GM21528 (cell line): ENCODE results near the gene TUSC2.

ENCODE experiments used
- ATAC-seq: cut with Tn5 transposase; IDR thresholded peaks from one replicate; pipeline ENCODE4 v1.9.1; 2021; ENCODE audit warnings: mild to moderate bottlenecking, moderate library complexity; ENCODE audit not compliant: unreplicated experiment, low FRiP score

Gene TUSC2, protein sequence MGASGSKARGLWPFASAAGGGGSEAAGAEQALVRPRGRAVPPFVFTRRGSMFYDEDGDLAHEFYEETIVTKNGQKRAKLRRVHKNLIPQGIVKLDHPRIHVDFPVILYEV

DNA sequence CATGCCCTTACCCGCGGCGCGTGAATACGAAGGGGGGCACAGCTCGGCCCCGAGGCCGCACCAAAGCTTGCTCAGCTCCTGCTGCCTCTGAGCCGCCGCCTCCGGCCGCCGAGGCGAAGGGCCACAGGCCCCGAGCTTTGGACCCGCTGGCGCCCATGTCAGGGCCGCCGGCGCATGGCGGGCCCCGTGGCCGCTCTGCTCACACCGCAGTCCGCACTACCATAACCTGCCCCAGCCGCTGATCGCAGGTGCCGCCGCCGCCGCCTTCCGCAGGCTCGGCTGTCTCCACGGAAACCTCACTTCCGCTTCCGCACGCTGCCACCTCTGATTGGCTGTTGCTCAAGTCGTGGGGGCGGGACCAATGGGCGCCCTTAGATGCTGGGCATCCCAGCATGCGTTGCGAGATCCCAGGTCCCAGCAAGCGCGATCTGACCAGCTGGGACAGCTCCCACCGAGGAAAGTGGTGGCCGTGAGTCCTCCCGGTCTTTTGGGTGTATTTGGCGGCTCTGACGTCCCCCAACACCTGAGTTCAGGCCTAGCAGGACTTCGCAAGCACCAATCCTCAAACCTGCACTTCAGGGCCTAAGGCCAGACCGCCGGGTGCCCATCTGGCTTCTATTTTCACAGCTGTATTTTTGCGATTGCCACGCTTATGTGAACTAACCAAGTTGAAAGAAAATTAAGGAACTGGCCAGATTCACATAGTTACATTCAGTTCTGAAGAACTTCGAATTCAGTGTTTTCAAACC is at the start of gene TUSC2:
Gene TUSC2, minus strand, starts transcription at position 281 of the 749 bp plus-strand sequence. Its CDS starts 124 bp downstream, at position 157.
- ATAC-seq: peak; percentile 74

DNA sequence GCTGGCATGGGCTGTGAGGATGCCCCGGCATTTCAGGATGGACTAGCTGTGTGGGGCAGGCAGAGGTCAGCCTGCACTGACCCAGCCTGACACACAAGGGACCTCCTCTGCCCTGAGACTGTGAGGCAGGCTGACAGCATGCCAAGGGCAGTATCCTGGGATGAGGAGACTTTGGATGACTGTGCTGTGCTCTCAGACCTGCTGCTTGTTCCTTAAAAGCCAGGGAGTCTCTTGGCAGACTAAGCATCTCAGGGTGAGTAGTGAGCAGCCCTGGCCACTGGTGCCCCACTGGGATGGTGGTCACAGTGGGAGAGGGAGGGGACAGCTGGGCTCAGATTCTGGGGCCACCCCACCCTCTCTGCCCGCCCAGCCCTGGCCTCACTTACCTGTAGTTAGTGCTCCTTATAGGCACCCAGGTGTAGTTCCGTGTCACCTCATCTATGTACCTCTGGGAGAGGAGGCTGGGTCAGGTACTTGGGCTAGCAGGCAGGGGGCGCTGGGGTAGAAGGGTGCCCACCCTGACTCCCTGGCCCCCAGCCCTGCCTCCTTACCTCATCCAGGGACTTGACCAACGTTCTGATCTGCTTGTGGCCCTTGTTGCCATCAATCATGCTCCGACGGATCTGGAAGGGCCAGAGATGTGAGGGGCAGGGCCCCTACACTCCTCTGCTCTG is 47.4 kb upstream of the TUSC2 start:
- ATAC-seq: no peak

DNA sequence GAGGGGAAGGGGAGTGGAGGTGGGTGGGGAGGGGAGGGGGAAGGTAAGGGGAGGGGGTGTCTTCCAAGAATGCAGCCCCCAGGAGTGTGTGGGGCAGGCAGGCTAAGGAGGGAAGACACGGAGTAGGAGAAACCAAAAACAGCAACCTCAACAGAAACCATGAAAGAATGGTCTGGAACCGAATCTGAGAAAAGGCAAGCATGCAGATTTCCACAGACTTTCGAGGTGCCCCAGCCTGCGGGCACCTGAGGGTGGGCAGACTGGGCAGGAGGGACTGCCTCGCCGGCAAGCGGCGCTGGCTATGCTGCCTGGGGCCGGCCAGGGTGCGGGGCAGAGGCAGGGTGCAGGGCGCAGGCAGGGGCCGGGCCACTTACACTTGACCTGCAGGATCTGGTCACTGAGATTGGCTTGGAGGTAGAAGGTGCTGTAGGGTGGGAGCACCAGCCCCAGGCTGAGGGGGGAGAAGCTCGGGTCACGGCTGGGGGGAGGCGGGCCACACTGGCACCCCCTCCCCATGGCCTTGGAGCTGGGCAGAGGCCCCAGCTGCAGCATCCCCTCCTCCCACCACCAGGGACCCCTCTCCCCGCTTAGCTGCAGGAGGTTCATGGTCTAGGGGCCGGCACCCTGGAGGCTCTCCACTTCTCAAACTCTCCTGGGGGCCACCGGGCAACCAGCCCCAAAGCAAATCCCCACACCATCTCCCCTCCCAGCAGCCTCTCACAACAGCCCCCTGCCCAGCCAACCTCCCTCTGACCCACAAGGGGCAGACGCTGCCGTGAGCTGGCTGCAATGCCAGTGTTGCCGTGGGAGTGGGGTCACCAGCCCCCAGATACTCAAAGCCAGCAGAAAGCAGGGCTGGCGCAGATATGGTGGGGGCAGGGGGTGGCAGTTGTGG is 46.6 kb upstream of the TUSC2 start:
- ATAC-seq: no peak

DNA sequence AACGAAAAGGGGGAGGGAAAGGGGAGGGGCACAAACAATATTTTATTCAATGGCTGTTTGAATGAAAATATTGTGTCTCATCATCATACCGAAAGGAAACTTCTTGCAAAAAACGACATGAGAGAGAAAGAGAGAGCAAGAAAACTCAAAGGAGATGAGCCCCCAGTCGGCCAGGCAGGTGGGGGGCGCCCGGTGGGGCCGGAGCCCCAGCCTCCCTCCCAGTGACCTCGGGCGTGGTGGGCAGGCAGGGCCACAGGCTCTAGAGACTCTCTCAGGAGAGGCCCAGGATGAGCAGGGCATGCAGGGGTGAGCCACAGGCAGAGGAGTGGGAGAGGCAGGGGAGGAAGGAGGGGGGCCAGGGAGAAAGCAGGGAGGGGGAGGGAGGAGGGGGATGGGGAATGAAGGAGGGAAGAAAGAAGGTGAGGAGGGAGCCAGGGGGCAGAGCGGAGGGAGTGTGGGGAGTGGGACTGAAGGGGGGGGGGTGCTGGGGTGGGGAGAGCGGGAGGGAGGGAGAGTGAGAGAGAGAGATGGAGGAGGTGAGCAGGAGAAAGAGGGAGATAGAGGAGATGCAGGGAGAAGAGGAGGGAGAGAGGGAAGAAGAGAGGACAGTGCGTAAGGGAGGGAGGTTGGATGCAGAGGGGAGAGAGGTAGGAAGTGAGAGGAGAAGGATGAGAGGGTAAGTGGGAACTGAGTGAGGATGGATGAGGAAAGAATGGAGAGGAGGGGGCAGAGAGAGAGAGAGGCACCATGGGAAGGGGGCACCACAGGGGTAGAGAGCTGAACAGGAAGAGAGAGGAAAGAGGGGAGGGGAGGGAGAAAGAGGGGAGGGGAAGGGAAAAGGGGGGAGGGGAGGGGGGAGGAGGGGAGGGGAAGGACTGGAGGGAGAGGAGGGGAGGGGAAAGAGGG is 45.4 kb upstream of the TUSC2 start:
- no peak for ATAC-seq

DNA sequence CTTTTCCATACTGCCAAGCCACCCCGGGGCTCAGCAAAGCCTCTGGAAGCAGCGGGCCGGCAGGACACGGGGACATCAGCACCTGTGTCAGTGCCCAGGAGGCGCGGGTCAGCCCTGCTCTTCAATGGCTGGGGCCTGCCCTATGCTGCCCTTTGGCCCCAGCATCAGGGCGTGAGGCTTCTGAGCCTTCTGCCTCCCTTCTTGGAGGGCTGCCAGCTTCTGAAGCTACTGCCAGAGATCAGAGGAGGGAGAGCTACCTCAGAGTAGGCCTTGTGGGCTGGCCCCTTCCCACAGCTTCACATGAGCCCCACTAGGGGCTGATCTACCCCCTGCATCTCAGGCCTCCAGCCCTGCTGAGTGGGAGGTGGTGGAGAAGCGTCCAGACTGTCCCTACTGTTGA is 44.3 kb upstream of the TUSC2 start:
- no peak for ATAC-seq

DNA sequence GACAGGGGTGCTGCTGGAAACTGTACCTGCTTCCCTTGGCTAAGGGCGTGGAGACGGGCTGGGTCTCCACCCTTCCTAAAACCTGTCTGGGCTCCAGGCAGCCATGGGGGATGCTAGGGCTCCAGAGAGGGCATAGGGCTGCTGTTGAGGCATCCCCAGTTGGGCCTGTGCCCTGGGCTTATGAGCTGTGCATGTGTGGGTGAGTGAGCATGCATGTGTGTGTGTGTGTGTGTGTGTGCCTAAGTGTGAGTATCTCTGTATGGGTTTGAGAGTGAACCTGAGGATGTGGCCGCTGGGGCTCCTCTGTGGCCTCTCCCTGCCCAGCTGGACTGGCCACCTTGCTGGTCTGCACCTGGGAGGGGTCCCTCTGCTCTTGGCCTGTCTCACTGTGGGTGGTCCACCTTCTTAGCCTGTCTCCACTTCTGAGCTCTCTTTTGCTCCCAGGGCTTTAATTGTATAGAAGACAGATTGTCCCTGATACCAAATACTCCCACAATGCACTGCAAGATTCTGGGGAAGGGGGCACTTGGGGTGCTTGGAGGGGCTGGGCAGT is 43.2 kb upstream of the TUSC2 start:
- ATAC-seq: no peak

DNA sequence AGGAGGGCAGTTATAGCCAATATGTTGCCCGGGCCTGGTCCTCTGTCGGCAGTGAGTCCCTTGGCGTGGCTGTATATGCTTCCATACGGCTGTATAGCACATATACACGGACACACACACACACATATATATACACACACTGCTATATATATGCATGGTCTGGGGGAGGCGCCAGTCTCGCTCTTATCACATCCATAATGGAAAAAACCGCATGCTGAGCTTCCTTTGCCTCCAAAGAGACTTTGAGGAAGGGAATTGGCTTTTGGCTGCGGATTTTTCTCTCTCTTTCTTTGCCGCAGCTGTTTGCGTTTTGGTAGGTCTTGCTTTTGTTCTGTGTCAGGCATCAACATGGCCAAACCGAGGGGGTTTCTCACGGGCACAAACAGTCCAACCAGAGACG is 42.6 kb upstream of the TUSC2 start:
- ATAC-seq: no peak

DNA sequence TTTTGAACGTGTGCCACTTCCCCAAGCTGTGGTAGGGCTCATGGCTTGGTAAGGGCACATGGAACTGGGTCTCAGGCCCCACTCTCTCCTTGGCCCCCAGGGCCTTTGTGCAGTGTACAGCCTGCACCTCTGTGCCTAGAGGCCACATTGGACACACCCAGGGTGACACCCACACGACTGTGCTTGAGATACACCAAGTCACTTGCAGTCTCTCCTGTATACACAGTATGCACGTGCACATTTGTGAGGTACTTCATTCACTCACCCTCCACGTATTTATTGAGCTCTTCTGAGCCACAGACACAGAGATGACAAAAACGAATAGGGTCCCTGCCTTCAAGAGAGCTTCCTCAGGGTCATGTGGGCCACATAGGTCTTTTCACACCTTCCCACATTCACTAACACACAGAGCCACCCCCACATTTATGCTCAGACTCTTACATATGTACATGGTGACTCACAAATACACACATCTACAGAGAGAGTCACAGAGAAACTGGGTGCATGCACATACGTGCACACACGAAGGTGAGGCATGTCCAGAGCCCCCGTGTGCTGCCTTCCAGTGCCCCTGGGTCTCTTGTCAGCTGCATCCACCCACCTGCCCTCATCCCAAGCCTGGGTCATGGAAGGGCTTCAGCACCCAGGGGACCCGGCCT is 41.1 kb upstream of the TUSC2 start:
- ATAC-seq: no peak

DNA sequence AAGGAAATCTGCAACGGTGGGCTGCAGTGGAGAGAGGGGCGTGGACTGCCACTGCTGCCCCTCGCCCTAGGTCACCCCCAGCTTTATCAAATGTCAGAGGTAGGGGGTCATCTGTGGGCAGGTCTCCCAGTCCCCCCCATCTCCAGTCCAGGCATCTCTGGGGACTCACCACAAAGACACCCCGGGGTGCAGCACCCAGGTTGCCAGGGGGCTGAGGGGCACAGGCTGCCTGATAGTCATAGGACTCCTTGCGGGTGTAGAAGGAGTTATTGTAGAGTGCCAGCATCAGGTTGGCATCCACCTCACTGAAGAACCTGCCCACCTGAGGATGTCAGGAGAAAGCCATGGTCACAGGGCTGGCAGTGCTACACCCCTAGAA is 37.8 kb upstream of the TUSC2 start:
- no peak for ATAC-seq

DNA sequence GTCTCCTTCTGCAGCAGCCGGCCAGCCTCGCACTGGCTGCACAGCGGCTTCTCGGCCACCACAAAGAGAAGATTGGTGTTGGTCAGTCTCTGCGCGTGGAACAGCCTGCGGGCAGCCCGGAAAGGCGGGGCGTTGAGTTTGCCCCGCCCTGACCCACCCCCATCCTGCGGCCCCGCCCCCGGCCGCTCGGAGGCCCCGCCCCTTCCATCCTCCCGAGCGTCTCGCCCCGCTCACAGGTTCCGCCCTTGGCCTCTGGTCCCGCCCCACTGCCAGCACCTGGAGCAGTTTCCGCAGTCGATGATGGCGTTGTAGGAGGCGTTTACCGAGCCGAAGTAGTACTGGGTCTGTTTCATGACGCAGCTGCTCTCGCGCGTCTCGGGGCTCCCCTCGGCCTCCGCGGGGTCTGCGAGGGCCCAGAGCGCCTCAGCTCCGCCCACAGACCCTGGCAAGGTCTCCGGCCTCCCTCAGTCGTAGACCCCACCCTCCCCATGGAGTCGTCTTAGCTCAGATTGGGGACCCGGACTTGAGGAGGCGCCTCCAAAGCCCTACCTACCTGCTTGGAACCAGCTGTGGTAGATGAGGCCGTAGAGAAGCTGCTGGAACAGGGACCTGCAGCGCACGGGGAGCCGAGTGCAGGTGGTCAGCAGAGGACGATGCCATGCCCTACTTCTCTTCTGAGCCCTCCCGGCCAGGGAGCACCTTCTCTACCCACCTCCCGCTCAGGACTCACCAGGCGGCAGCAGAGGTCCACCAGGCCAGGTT is 37.2 kb upstream of the TUSC2 start:
- ATAC-seq: peak; percentile 76

DNA sequence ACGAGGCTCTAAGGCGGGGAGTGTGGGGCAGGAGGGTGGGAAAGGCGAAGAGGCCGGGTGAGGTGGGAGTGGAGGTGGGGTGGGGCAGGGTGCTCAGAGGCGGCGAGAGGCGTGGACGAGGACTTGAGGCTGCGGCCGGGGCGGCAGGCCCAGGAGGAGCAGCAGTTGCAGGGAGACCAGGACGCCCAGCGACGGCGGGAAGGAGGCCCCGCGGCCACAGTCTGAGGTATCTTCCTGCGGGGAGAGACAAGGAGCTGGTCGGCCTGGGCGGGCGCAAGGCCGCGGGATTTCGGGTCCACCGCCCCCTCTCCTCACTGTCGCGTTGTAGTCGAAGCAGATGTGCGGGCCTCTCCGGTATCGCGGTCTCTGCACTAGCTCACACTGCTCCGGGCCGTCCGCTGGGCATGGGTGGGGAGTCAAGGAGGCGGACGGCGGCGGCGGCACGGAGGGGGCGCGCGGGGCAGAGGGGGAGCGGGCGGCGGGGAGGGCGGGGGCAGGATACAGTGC is 36.6 kb upstream of the TUSC2 start:
- peak; percentile 2 for ATAC-seq

DNA sequence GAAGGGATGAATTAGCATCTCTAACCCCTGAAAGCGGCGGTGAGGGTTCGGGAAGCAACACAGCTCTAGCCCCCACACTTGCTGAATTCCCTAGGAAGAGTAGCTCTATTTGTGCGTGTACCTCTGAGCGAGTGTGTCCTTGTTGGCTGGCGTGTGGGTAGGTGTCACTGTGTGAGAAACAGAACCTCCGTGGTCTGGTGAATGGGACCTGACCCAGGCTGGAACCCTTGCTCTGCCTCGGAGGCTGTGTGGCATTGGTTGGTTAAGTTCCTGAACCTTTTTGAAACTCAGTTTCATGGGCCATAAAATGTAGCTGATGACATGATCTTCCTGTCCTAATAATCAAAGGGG is 31.7 kb upstream of the TUSC2 start:
- peak; percentile 7 for ATAC-seq

DNA sequence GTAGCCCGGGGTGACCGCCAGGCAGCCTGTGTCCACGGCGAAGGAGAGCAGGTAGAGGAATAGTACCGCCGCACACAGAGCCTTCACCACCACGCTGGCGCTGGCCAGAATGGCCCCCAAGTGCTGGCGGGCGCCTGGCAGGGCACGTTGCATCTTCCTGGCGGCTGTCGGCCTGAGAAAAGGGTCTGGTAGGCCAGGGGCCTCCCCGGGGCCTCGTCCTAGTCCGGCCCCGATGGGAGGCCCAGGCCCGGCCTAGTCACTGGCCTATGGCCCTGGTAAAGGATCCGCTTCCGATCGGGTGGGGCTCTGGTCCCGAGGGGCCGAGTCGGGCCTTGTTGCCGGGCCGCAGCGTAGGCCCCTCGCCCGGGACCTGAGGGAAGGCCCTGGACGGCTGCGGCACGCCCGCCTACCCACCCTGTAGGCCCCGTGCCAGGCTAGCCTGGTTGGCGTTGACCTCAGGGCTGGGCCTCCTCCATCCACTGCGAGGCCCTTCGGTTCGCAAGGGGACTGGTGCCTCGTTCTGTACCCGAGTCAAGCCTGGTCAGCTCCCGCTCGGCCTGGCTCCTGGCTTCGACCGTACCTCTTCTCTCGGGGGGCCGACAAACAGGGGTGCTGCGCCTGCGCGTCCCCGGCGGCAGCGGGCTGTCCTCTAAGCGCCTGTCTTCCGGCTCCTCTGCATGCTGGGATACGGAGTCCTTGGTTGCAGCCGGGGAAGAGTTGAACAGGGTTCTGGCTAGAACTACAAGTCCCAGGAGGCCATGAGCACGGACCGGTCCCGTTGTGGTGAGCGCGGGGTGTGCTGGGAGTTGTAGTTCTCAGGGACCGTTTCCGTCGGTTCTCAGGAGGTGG is 31.1 kb upstream of the TUSC2 start, which contains the start of gene TMEM115:
Gene TMEM115, minus strand, starts transcription at position 611 of the 849 bp plus-strand sequence. Its CDS starts 458 bp downstream, at position 153.
- ATAC-seq: peak; percentile 95

DNA sequence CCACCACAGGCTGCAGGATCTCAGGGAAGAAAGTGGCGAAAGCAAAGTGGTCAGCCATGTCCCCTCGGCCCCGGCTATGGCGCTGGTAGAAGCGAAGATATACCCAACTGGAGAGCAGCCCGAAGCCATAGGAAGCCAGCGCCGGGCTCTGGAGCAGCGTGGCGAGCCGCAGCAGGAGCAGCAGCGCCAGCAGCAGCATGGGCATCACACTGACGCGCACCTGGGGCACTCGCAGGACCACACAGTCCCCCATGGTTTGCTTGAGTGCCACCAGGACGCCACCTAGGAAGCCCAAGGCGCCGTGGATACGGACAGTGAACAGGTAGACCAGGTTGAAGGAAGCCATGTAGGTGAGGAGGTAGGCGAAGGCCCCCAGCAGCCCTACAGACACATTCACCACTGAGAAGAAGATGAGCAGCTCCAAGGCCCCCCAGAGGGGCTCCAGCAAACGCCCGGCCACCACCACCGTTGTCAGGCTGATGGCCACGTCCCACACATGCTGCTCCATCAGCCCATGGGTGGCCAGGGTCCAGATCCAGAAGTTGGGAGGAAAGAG is 30.4 kb upstream of the TUSC2 start:
- no peak for ATAC-seq

DNA sequence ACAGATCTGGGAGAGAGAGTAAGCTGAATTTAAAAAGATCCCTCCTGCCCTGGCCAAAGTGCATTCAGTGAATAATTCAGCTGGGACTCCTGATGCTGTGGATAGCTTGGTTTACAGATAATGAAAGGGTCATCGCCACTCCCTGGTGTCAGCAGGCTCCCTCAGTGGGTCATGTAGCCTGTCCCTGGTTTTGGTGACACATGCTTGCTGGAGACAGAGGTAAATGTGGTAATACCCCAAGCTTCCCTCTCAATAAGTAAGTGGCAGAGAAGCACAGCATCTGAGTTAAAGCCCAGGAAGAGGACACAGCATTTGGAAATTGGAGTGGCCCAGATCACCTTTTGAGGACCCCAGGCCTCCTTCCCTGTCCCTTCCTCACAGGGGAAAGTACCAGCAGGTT is 29.5 kb upstream of the TUSC2 start:
- no peak for ATAC-seq

DNA sequence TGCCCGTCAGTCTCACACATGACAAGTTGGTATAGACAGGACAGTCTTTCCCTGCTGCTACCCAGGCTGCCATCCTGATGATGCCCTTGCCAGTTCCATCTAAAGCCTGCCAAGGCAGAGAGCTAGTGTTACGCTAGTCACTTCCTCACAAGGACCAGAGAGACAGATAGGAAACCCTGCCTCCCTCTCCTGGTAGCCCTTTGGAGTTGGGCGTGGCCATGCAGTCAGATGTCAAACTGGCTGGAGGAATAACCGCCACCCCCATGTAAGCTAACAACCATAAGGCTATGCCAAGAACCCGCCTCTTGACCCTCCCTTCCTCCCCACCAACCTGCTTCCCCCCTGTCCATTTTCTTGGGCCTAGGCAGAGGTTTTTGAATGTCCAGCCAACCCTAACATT is 28.5 kb upstream of the TUSC2 start:
- no peak for ATAC-seq
